GM12891 (cell line): ENCODE results near the gene FUOM.
A peak's percentile ranks its signal among the peaks of the same experiment; 100 is the strongest.
"Not testable (repeated sequence)": the region's sequence is repeated elsewhere in the genome, so short reads cannot be mapped to it uniquely, and the experiment has no call there.

Experiments
- DNase-seq: peaks from one replicate; pipeline ENCODE4 v3.0.0; 2011; ENCODE audit warnings: low spot score; ENCODE audit not compliant: insufficient read length
- FAIRE-seq: peaks from 2 replicates; lab custom pipeline; 2011; peaks lifted over from hg19 to GRCh38; lab: Jason Lieb, UNC
- PAX5 ChIP-seq: IDR thresholded peaks from 2 replicates; pipeline ENCODE4 v1.6.1; 2011; ENCODE audit warnings: low read length, moderate library complexity, mild to moderate bottlenecking; ENCODE audit not compliant: insufficient read depth, severe bottlenecking
- POLR2A ChIP-seq: IDR thresholded peaks from 2 replicates; pipeline ENCODE4 v1.6.1; 2011; ENCODE audit warnings: low read depth, low read length, control low read depth
- POLR2AphosphoS5 ChIP-seq: IDR thresholded peaks from 2 replicates; pipeline ENCODE4 v1.6.1; 2011; ENCODE audit warnings: low read depth, low read length, control low read depth
- POU2F2 ChIP-seq: IDR thresholded peaks from 2 replicates; pipeline ENCODE4 v1.6.1; 2011; ENCODE audit warnings: low read depth, mild to moderate bottlenecking, control low read depth, low read length, moderate library complexity
- SPI1 ChIP-seq: IDR thresholded peaks from 2 replicates; pipeline ENCODE4 v1.6.1; 2011; ENCODE audit warnings: low read depth, low read length, control low read depth
- TAF1 ChIP-seq: IDR thresholded peaks from 2 replicates; pipeline ENCODE4 v1.6.1; 2011; ENCODE audit warnings: low read depth, low read length, control low read depth

FUOM gene

GRCh38 chr10:133388973-133389818 is 31.4 kb upstream of the FUOM start:
- TF ChIP-seq PAX5, result no peak
- peak; percentile 64 for TF ChIP-seq POLR2AphosphoS5
- peak; percentile 94 for TF ChIP-seq SPI1
- TF ChIP-seq POLR2A, result peak; percentile 58
- FAIRE-seq, result peak; percentile 98
- DNase-seq, result peak; percentile 75

GRCh38 chr10:133388236-133388972 is 30.6 kb upstream of the FUOM start:
- no peak for DNase-seq
- TF ChIP-seq PAX5 (no peak), SPI1 (no peak), POLR2AphosphoS5 (no peak), POLR2A (no peak), TAF1 (no peak), POU2F2 (no peak)

GRCh38 chr10:133386951-133387350 is 29.1 kb upstream of the FUOM start:
- DNase-seq, FAIRE-seq: not testable (repeated sequence)

More at GRCh38 chr10:133388236-133388972, 30.6 kb upstream of the FUOM start:
- no peak for FAIRE-seq

- FAIRE-seq (no peak), DNase-seq (no peak)
- TF ChIP-seq POLR2AphosphoS5, result no peak
- no peak for TF ChIP-seq TAF1
- no peak for TF ChIP-seq POLR2A
- no peak for TF ChIP-seq SPI1
- no peak for TF ChIP-seq PAX5
- no peak for TF ChIP-seq POU2F2
Observed at GRCh38 chr10:133385214-133385613, 27.4 kb upstream of the FUOM start.

- no peak for DNase-seq
- TF ChIP-seq SPI1, result no peak
- no peak for TF ChIP-seq POLR2AphosphoS5
- no peak for TF ChIP-seq POU2F2
- TF ChIP-seq PAX5, result no peak
- TF ChIP-seq TAF1, result no peak
- no peak for TF ChIP-seq POLR2A
- FAIRE-seq, result no peak
Observed at GRCh38 chr10:133384071-133384470, 26.3 kb upstream of the FUOM start.

GRCh38 chr10:133383551-133383950 is 25.7 kb upstream of the FUOM start:
- no peak for FAIRE-seq
- no peak for TF ChIP-seq PAX5
- no peak for TF ChIP-seq POU2F2
- TF ChIP-seq POLR2AphosphoS5, result no peak
- no peak for TF ChIP-seq SPI1
- no peak for TF ChIP-seq TAF1
- no peak for TF ChIP-seq POLR2A
- DNase-seq, result no peak

GRCh38 chr10:133381036-133381435 is 23.2 kb upstream of the FUOM start:
- TF ChIP-seq POU2F2 (no peak), POLR2AphosphoS5 (no peak), TAF1 (no peak), PAX5 (no peak), POLR2A (no peak), SPI1 (no peak)
- DNase-seq (no peak), FAIRE-seq (no peak)

GRCh38 chr10:133379801-133380666 is 22.2 kb upstream of the FUOM start:
- DNase-seq, result no peak
- FAIRE-seq, result no peak
- TF ChIP-seq POLR2AphosphoS5 (no peak), TAF1 (no peak), POLR2A (no peak), PAX5 (no peak), POU2F2 (no peak), SPI1 (no peak)

- no peak for TF ChIP-seq PAX5
- TF ChIP-seq TAF1, result 0 out of 2 replicates have a peak, but pooled peaks have one; percentile 22
- DNase-seq (peak; percentile 83), FAIRE-seq (peak; percentile 82)
Observed at GRCh38 chr10:133379152-133379800, 21.5 kb upstream of the FUOM start, which contains the start of gene PAOX. Gene PAOX (plus strand): TSS chr10:133379262. CDS start chr10:133379317, 55 bp downstream.
